IPS DF 4.7 (cell line): ENCODE results near the gene MRPL10.

Experiments
- DNase-seq: peaks from one replicate; pipeline ENCODE4 v3.0.0-alpha.2; 2013; ENCODE audit warnings: low spot score; ENCODE audit errors: extremely low read depth

The MRPL10 gene

DNA sequence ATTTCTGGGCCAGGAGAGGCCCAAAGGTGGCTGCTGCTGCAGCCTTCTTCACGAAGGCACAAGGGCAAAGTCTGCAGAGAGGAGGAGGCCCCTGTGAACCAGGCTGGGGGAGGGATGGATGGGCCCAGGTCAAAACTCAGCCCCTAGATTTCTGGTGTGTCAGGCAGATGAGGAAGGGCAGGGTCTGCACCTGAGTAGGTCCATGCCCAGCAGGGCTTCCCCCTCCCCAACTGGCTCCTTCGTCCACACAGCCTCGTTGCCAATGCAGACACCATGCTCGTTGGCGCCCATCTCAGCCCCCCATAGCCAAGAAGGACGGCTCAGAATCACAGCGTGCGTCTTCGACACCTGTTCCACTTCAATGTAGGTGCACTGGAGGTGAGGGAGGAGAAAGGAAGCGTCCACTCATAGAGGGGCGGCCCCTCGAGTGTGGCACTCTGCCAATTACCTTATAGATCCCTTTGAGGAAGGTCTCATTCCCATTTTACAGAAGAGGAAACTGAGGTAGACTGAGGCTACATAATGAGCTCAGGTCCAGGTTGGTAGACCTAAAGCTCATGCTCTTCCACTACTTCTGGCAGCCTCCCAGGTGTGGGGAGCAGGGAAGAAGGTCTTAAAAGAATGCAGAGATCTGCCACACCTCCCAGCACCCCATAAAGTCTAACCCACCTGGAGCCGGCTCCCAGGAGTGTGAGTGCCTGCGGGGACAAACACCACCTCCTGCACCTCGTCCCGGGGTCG, 8.8 kb upstream of the MRPL10 start:
- DNase-seq = no peak

DNA sequence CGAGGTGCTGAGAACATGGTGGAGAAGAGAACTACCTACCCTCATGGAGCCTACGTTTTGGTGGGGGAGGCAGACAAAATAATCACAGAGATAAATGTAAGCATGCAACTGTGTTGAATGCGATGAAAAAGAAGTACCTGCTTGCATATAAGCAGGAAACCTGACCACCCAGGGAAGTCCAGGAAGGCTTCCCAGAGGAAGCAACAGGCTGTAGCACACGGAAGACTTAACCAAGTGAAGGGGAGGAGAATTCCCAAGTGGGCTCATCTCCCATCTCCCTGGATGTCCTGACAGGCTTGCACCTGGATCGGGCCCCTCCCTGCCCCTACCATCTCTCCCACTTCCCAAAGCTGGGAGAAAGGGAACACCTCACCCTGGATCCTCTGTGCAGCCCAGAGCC, 7.7 kb upstream of the MRPL10 start:
- no peak for DNase-seq

DNA sequence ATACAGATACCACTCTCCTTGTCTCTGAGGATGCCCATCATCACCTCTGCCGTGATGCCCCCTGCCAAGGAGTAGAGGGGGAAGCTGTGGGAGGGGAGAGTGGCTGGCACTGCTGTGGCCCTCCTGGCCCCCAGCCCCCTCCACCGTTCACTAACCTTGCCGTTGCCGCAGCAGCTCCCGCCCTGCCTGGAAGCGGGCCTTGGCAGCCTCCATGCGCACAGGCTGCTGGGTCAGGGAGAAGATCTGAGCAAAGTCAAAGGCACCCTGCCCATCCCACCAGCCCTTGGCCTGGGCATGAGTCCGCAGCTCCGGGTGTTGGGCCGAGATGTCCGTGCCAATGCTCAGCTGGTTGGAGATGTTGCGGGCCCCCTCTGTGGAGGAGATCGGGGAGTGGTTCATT, 7.3 kb upstream of the MRPL10 start:
- DNase-seq = no peak

DNA sequence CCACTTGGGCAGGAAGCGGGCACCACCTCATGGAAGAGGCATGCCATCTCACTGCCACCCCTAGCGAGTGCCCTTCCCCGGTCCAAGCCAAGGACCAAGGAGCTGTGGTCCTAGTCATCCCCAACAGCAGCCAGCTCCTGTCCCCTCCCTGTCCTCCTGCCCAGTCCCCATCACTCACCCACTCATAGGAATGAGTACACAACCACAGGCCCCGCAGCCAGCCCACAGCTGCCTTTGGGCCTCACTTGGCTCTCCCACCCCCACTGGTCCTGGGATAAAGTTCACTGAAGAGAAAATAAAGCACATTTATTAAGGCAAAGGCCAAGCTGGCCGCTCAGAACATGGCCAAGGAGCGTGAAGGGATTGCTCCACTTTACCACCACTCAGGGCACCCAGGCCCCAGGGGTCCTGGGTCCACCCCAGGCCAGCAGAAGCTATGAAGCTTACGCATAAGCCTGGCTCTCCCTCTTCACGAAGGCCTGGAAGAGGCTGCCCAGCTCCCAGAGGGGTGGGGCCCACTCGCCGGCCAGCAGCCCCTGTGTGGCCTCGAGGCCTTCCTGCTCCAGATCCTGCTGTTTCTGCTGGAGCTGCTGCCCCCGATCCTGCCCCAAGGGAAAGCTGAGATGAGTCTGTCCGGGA, 6.2 kb upstream of the MRPL10 start:
- DNase-seq = no peak

DNA sequence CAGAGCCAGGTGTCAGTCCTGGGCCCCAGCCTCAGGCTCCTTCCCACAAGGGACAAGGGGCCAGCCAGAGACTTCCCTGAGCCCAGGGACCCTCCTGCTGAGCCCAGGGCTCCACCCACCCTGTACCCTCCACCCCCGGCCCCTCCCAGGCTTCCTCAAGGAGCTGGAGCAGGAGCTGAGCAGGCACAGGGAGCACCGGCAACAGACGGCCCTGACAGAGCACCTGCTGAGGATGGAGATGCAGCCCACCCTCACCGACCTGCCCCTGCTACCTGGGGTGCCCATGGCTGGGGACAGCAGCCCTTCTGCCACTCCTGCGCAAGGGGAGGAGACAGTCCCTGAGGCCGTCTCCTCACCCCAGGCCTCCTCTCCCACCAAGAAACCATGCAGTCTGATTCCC, 5.3 kb upstream of the MRPL10 start:
- DNase-seq = no peak

DNA sequence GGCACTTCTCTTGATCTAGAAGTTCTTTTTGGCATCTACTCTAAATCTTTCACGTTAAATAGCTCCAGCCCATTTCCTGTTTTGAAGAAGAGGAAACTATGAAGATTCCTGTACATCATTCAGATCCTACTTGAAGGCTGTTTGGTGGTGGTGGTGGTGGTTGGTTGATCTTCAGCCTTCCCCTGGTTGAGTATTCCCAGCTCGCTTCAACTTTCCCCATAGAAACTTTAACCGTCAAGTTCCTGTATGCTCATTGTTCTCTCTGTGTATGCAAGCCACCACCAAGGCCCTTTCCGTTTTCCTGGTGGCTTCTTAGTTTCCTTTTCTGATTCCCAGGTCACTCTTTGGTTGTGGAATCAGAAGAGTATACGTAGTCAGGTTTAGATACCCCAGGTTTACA, 3.4 kb upstream of the MRPL10 start:
- no peak for DNase-seq

DNA sequence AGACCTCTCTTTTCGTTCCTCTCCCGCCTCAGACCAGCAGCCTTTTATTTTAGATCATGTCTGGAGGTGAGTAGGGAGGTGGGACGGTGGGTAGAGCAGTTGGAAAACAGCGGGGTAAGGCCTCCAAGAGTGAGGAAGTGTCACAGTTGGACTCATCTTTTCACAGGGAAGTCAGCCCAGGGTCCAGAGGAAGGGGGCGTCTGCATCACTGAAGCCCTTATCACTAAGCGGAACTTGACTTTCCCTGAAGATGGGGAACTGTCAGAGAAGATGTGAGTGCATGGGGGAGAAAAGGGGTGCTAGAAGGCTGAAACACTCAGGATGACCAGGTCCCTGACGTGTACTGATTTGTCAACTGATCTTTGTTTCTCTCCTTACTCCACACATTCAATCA, 590 bp upstream of the MRPL10 start:
- no peak for DNase-seq

DNA sequence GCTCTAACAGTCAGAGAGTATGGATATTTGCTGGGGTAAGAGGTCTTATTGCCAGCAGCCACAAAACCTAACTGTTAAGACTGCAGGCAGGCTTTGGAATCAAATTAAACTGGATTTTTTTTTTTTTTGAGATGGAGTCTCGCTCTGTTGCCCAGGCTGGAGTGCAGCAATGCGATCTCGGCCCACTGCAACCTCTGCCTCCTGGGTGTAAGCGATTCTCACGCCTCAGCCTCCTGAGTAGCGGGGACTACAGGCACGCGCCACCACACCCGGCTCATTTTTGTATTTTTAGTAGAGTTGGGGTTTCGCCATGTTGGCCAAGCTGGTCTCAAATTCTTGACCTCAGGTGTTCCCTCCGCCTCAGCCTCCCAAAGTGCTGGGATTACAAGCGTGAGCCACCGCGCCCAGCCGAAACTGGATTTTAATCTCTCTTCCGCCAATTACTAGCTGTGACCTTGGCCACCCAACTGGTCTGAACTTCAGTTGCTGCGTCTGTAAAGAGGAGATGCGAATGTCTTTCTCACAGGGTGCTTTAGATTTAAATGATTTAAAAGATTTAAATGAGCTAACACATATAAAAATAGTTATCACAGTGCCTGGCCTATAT, 842 bp downstream of the MRPL10 start:
- DNase-seq = no peak

DNA sequence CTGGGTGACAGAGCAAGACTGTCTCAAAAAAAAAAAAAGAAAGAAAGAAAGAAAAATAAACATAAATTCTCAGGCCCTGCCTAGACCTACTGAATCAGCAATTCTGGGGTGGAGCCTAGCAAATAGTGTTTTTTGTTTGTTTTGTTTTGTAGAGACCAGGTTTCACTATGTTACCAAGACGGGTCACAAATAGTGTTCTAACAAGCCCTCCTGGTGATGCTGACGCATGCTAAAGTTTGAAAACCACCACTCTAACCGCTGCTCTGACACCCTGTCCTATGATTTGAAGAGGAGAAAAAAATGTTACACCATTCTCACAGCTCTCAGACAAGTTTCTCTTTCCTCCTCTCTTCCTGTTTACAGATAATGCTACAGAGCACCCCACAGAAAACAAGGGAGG, 1.5 kb downstream of the MRPL10 start:
- no peak for DNase-seq

DNA sequence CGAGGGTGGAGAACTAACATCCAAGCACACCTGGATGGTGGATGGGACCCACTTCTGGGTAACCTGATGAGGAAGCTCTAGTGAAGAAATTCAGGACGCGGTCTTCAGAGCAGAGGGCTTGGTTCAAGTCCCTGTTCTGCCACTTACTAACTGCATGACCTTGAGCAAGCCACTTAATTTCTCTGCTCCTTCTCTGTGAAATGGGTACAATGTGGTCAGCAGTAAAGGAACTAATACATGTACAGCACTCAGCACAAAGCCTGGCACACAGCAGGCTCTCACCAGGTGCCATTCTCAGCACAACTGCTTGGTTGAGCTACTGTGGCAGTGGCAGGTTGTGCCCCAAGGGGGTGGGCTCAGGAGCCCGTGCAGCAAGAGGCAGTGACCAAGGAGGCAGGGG, 7.8 kb downstream of the MRPL10 start:
- no peak for DNase-seq

DNA sequence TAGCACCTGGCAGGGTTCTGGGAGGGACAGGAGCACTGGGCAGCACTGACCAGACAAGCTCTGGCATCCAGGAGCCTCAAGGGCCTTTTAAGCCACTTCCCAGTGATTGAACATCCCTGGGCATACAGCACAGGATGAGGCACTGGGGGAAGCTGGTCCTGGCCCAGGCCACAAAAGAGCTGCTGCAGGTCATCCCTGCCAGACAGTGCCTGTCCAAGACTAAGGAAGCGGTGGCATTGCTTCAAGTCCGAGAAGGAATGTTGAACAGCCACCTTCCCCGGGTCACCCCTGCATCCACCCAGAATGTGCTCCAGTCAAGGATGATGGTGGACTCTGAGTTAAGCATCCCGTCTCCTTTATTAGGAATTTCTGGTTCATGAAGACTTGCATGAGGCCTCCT, 8.6 kb downstream of the MRPL10 start:
- DNase-seq = no peak

DNA sequence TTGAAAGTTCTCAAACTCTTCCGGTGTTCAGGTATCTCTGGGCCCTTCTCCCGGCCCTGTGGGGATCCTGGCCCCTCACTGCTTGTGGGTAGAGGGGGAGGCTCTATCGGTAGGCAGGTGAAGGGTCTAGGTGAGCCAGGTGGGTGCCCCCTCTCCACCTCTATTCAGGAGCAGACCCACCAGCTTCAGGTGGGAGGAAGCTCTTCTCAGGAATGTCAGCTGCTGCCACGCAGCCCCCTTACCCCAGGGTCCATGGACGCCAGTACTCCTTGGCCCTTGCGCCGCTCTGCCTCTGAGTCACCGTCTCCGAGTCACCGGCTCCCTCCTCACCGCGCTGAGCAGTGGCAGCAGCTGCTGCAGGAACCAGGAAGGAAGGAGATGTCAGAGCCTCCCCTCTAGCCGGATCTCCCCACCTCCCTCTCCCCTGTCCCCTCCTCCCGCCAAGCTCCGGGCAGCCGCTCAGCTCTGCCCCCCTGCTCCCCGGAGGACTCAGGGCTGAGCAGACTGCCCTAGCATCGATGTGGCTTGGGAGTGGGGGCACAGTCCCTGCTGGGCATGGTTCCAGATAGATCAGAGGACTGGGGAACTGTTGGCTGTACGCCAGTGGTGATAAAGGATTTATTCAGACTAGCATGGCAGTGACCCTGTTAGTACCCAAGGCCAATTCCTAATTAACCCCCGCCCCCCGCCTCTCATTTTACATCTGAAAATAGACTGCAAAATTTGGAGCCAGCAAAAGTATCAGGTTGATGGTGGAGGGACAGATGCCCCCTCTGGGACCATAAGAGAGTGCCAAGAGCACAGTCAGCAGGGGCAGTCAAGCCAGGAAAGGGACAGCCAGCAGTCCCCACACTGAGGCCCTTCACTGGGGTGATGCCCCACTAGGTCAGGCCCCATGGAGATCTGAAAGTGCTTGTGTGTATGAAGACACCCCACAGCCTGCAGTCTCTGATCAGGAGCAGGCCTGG, 9.6 kb downstream of the MRPL10 start, which contains the start of gene OSBPL7:
Gene OSBPL7, minus strand, starts transcription at position 371 of the 968 bp plus-strand sequence. CDS start 1,516 bp downstream, outside the sequence.
- DNase-seq = no peak

DNA sequence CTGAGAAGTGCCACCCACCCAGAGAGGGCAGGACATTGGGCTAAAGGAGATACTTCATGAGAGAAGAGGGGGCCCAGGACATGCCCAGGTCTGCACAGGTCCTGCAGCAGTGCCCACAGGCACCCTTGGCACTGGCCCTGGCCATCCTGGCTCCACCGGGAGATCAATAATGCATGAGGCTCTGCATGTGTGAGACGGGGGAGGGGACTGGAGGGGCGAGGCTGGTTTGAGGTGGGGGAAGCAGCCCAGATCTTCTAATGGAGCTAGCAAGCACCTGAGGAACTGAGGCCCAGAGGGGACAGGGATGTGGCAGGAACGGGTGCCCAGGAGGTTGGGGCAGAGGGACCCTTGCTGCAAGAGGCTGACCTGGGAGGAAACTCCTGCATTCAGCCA, 10.3 kb downstream of the MRPL10 start:
- no peak for DNase-seq

DNA sequence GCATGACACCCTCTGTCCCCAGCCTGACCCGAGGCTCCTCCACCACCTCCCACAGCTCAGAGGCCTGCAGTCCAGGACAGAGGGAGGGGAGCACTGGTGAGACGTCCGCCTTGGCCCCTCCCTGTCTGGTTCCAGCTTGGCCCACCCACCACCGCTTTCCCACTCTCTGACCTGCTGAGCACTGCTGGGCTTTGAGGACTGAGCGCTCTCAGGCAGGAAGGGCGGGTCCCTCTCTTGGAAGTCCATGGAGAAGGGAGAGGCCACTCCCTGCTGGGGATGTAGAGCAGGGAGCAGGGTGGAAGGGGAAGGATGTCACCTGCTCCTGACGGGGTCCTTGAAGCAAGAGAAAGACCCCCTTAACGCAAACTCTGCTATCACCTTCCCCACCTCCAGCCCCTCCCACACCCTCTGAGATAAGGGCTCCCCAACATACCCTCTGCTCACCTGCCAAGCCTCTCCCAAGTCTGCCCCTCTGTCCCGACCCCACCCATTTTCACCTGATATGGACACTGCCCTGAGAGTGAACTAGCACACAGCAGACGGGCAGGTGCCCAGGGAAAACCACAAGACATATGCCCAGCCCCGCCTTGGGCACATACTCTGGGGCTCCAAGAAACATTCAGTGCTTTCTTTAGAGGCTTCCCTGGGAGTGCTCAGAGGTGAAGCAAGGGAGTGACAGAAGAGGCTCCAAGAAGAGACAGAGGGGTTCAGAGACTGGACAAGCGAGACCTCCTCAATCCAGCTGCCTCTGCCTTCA, 11.1 kb downstream of the MRPL10 start:
- DNase-seq = no peak

DNA sequence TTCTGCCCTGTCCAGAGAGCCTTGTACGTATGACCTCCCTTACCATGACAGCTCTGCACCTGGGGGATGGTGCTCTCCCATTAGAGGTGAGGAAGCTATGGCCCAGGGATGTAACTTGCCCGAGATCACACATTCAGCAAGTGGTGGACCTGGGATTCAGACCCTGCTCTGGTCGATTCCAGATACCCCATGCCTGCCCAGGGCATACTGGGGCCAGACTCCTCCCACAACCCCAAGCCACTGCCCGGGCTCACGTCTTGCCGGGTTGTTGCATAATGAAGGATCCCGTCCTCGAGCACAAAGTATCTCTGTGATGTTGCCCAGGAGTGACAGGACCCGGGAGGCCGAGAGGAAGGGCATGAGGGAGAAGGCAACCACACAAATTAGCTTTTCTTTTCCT, 11.9 kb downstream of the MRPL10 start:
- no peak for DNase-seq

DNA sequence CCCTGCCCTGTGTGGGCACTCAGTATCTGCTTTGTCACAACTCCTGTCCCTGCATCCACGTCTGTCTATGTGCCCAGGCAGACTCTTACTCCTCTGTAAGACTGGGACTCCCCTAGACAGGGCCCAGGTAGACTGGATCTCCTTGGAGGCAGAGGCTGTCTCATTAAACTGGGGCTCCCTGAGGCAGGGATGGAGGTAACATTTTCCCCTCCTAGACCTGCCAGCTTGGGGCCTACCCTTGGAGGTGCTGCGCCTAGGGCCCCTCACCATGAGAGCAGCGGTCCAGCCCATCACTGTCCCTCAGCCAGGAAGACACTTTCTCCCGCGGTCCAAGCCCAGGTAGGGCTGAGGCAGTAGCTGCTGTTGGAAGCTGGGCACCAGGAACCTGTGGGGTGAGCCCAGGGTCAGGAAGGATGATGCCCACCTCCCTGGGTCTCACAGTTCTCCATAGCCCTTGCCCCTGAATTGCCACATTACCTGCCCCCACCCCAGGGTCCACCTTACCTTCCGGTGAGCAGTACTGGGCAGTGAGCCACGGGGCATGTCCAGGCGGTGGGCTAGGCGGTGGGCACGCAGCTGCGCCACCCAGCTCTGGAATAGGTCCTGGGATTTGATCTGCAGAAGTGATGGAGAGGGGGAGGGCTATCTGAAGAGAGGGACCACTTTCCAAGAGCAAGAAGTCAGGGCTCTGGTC, 13.2 kb downstream of the MRPL10 start:
- DNase-seq = no peak

DNA sequence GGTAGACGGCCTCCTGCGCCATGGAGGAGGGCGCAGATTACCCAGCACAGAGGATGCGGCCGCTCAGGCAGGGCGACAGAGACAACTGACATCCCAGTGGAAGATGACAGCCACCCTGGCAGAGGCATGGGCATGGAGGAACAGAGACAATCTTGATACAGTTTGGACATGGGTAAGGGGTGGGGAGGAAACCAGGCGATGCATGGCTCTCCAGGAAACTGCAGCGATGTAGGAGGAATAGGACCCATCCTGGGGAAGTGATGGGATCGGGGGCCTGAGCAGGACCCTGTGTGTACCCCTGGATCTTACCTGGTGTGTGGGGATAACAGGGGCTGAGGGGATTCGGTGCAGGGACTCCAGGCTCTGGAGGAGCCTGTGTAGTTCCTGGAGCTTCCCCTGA, 14.4 kb downstream of the MRPL10 start:
- no peak for DNase-seq

DNA sequence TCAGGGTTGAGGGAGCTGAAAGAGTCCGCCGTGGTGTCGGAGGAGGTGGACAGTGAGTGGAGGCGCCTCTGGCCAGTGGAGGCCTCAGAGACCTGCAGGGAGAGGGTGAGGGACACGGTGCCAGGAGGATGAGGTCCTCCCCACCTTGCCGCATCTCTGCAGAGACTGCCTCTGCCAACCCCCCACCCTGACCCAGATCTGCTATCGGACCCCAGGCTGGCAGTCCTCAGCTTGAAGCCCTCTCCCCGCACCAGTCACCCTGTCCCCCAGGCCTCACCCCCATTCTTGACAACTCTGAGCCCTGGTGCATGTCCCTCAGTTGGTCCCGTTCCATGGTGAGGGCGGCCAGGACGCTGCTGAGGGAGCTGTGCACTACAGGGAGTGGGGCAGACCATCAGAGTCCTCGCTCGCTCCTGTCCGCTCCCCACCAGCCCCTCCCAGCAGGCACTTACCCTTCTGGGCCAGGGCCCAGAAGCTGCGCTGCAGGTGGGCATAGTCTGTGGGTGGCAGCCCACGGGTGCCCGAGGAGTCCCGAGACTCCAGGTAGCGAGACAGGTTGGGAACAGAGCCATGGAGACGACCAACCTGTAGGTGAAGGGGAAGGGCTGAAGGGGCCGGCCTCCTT, 15.1 kb downstream of the MRPL10 start:
- DNase-seq = no peak

DNA sequence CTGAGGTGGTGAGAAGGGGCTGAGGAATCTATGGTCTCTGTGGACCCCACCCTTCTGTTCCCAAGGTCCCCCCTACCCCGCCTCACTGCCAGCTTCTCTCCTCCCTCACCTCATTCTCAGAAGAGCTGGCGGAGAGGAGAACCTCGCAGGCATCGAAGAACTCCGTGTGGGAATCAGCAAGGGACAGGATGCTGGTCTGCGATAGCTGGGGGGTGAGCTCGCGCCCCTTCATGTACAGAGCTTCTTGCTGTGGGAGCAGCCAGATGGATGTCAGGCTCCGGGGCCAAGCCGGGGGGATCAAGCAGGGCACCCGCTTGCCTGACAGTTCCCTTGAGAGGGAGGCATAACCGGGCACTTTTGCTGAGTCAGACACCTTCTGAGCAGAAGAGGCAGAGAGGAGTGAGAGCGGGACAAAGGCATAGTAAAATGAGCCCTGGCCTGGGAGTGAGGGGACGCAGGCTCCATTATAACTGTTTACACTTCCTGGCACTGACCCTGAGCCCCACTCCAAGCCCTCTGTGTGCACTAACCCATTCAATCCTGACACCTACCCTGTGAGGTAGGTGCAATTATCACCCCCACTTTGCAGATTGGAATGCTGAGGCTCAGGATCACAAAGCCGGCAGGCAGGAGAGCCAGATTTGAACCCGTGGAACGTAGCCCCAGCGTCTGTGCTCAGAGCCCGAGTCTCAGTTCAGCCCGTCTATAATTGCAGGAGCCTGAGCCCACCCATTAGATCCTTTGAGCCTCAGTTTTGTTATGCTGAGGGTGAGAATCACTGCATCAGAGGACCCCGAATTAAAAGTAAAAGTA, 16.0 kb downstream of the MRPL10 start:
- DNase-seq = no peak
